Measurements from ENCODE around the gene HACD1.

DNA sequence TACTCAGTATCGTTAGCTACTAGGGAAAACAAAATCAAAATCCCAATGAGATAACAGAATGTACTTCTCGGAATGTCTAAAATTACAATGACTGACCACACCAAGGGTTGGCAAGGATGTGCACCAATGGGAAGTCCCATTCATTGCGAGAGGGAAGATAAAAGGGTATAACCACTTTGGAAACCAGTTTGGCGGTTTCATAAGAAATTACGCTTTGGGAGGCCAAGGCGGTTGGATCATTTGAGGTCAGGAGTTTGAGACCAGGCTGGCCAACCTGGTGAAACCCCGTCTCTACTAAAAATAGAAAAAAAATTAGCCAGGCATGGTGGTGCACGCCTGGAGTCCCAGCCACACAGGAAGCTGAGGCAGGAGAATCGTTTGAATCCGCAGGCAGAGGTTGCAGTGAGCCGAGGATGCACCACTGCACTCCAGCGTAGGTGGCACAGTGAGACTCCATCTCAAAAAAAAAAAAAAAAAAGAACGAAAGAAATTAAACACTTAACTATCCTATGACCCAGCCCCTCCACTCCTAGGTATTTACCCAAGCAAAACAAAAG lies 7.6 kb downstream of the HACD1 start:
- TF ChIP-seq, protein P1, sequence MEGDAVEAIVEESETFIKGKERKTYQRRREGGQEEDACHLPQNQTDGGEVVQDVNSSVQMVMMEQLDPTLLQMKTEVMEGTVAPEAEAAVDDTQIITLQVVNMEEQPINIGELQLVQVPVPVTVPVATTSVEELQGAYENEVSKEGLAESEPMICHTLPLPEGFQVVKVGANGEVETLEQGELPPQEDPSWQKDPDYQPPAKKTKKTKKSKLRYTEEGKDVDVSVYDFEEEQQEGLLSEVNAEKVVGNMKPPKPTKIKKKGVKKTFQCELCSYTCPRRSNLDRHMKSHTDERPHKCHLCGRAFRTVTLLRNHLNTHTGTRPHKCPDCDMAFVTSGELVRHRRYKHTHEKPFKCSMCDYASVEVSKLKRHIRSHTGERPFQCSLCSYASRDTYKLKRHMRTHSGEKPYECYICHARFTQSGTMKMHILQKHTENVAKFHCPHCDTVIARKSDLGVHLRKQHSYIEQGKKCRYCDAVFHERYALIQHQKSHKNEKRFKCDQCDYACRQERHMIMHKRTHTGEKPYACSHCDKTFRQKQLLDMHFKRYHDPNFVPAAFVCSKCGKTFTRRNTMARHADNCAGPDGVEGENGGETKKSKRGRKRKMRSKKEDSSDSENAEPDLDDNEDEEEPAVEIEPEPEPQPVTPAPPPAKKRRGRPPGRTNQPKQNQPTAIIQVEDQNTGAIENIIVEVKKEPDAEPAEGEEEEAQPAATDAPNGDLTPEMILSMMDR (IDR thresholded peaks at IDR 0.05): no peak
- TF ChIP-seq EP300 (IDR thresholded peaks at IDR 0.05) (no peak), POLR2AphosphoS5 (IDR thresholded peaks at IDR 0.05) (no peak)

Measured in esophagus muscularis mucosa (tissue), 4 donors.